Measurements from ENCODE around the gene OLIG2. TPM values are rescaled to one million over a fixed set of nuclear protein-coding genes. Genes with fewer than 3 reads are reported as not detected.
A peak's percentile ranks its signal among the peaks of the same experiment; 100 is the strongest.

OLIG2 gene
- total and polyA plus RNA-seq, 2 of the 4 experiments (the other 2 are of a cell fraction) = not detected

DNA sequence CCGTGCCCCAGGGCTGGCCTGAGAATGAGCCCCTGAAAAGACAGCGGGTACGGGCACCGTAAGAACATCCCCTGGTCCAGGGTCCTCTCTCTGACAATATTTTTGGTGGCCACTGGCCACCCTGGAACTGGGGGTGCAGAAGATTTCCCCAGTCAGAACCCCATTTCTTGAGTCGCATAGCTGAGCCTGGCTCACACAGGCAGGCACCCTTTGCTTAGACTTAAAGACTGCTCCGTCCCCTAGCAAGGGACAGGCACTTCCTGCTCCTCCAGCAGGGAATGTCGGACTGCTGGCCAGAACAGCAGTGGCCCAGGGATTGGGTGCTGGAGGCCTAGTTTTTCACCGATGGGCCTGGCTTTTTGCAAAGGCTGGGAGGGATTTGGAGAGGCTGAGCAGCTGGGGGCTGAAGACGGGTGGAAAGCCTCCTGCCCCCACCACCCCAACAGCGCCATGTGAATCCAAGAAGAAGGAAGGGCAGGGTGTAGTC is 4.3 kb downstream of the OLIG2 start:
- WGBS, 2 experiments (ENCODE audit: extremely low coverage in 2 of 2, insufficient read length in 1 of 2) = 7% methylated on average over 4 of the region's 10 CpGs; no CpG with 5 or more reads in 1 of the 2 experiments
- H3K14ac ChIP-seq (replicated peaks; ENCODE audit: low read depth, low read length) = no peak overlapping the region
- intact Hi-C loops (cut with micrococcal nuclease) (no loop called here), in situ Hi-C loops (cut with MboI; ENCODE audit: low sequenced_read_pairs) (no loop called here), dilution Hi-C loops (cut with HindIII; ENCODE audit: low sequenced_read_pairs, unreplicated experiment) (no loop called here)
- H4K5ac ChIP-seq (ENCODE audit: low read depth, low read length) = no peak overlapping the region
- H3K27me3 ChIP-seq (ENCODE audit: control insufficient read depth, insufficient read depth, low read length) = peaks cover 97% of the 10 kb centered on the region
- no peak overlapping the region for H4K91ac ChIP-seq (ENCODE audit: insufficient read depth, low read depth, low read length)
- H3K9ac ChIP-seq (ENCODE audit: low read depth, low read length) = no peak overlapping the region
- no peak overlapping the region for H2AFZ ChIP-seq (replicated peaks; ENCODE audit: low read length, poor library complexity)
- no peak overlapping the region for H3K18ac ChIP-seq (ENCODE audit: low read depth, low read length)
- H3K4me2 ChIP-seq (ENCODE audit: low read depth, low read length) = no peak overlapping the region
- no peak overlapping the region for H3K56ac ChIP-seq (ENCODE audit: extremely low read depth, insufficient read depth, low read length)
- H3K79me1 ChIP-seq (ENCODE audit: low read depth in 1 of 2, low read length in 2 of 2) = no peaks in the 10 kb centered on the region
- BruUV-seq (replicated peaks) = no TSS peak
- peak overlapping the region; percentile 40 for H2AK9ac ChIP-seq (replicated peaks; ENCODE audit: low read depth, low read length, poor library complexity)
- DNase-seq (no peak), ATAC-seq (ENCODE audit: low read depth) (no peak)
- H3K27ac ChIP-seq (ENCODE audit: insufficient read depth, low read length) = no peak overlapping the region
- no peak overlapping the region for H3K23ac ChIP-seq (ENCODE audit: low read depth, low read length)
- no peak overlapping the region for H2BK5ac ChIP-seq (ENCODE audit: low read depth, low read length, poor library complexity, severe bottlenecking)
- H2BK20ac ChIP-seq (ENCODE audit: low read depth, low read length) = no peak overlapping the region
- H3K4me3 ChIP-seq (ENCODE audit: insufficient read depth, low read depth, low read length) = no peak overlapping the region
- no peaks in the 10 kb centered on the region for H3K36me3 ChIP-seq (ENCODE audit: control insufficient read depth, insufficient read depth, low read length)
- H3K9me1 ChIP-seq (ENCODE audit: insufficient read depth, low read length) = no peaks in the 10 kb centered on the region
- no peak overlapping the region for H2BK120ac ChIP-seq (ENCODE audit: low read depth, low read length)
- H4K8ac ChIP-seq (ENCODE audit: low read depth in 2 of 2, low read length in 2 of 2) = no peak overlapping the region
- CTCF ChIA-PET = no interaction called here
- H4K20me1 ChIP-seq (ENCODE audit: insufficient read depth, low read length) = no peaks in the 10 kb centered on the region
- POLR2A ChIA-PET (ENCODE audit: unreplicated experiment) = no interaction called here
- H2AK5ac ChIP-seq (ENCODE audit: low read depth, low read length) = no peak overlapping the region
- H3K4ac ChIP-seq (ENCODE audit: low read depth, low read length) = no peak overlapping the region
- peaks cover 8% of the 10 kb centered on the region; the same call in 1 of the 2 replicates for H3K9me3 ChIP-seq (ENCODE audit: control insufficient read depth, insufficient read depth, low read length)
- H2BK15ac ChIP-seq (ENCODE audit: low read depth, low read length) = no peak overlapping the region
- TF ChIP-seq BHLHE40 (IDR thresholded peaks at IDR 0.05; ENCODE audit: low read depth, low read length) (no peak), RAD21 (IDR thresholded peaks at IDR 0.05; ENCODE audit: low read length) (no peak), MXI1 (IDR thresholded peaks at IDR 0.05; ENCODE audit: borderline replicate concordance, low read depth, low read length) (no peak), SMC3 (IDR thresholded peaks at IDR 0.05; ENCODE audit: low read depth, low read length) (no peak), CEBPB (IDR thresholded peaks at IDR 0.05; ENCODE audit: low read depth, low read length) (no peak), CHD1 (IDR thresholded peaks at IDR 0.05; ENCODE audit: low read depth, low read length) (no peak), USF2 (IDR thresholded peaks at IDR 0.05; ENCODE audit: low read depth, low read length) (no peak), RFX5 (IDR thresholded peaks at IDR 0.05; ENCODE audit: low read depth, low read length) (no peak), RCOR1 (IDR thresholded peaks at IDR 0.05; ENCODE audit: insufficient replicate concordance, low read length) (no peak)
- H3K4me1 ChIP-seq (ENCODE audit: control insufficient read depth, insufficient read depth, low read length) = no peaks in the 10 kb centered on the region
